Measurements from ENCODE around the gene HMSD. TPM values are rescaled to one million over a fixed set of nuclear protein-coding genes. Genes with fewer than 3 reads are reported as not detected.

Gene HMSD
- total RNA-seq (1 to 10 TPM in 1 of 5 experiments, not detected in 4; 5.1 TPM), polyA plus RNA-seq (not detected), total RNA-seq (not detected)

GRCh38 chr18:63949068-63949737 lies at the start of gene HMSD:
Gene HMSD, plus strand, starts transcription at chr18:63949301. Its CDS starts 4,155 bp downstream, at chr18:63953456.
- intact Hi-C loops (cut with micrococcal nuclease), result no loop called here
- H3K27ac Mint-ChIP-seq, result peak within 1 kb of the TSS in 1 of 9 donors; percentile 70
- POLR2A ChIA-PET, result no interaction called here

GRCh38 chr18:63903851-63904570 lies 45.1 kb upstream of the HMSD start:
- Mint-ChIP-seq H3K4me1 (peaks cover 0 to 2% (median 0%) of the 10 kb centered on the region in 7 donors), H3K27me3 (peaks cover 12 to 36% (median 18%) of the 10 kb centered on the region in 5 donors), H3K9me3 (peaks cover 0 to 4% (median 0%) of the 10 kb centered on the region in 11 donors), H3K27ac (no peak overlapping the region), H3K36me3 (no peaks in the 10 kb centered on the region), H3K4me3 (no peak overlapping the region)
- Histone ChIP-seq H3K27ac (ENCODE audit: low read depth, low read length) (no peak overlapping the region), H3K27me3 (ENCODE audit: control insufficient read depth in 2 of 2, insufficient read depth in 2 of 2, low read length in 2 of 2) (no peaks in the 10 kb centered on the region), H3K4me1 (ENCODE audit: control insufficient read depth in 2 of 2, insufficient read depth in 2 of 2, low read length in 2 of 2) (no peaks in the 10 kb centered on the region), H3K9me3 (ENCODE audit: control insufficient read depth in 2 of 3, low read length in 3 of 3) (no peaks in the 10 kb centered on the region), H3K36me3 (ENCODE audit: control insufficient read depth in 2 of 3, insufficient read depth in 3 of 3, low read length in 3 of 3) (no peaks in the 10 kb centered on the region), H3K4me3 (ENCODE audit: low read length) (no peak overlapping the region)
- no peak for ATAC-seq
- intact Hi-C loops (cut with micrococcal nuclease), result no loop called here
- CTCF ChIA-PET, result no interaction called here
- POLR2A ChIA-PET, result no interaction called here
- DNase-seq, result no peak

More at GRCh38 chr18:63949068-63949737, at the start of gene HMSD:
- H3K4me1 ChIP-seq (ENCODE audit: control insufficient read depth in 2 of 2, insufficient read depth in 2 of 2, low read length in 2 of 2), result peaks cover 0 to 6% of the 10 kb centered on the region in 2 donors
- H3K4me1 Mint-ChIP-seq, result peaks cover 0 to 34% (median 11%) of the 10 kb centered on the region in 7 donors
- H3K4me3 ChIP-seq (ENCODE audit: low read length), result peak within 1 kb of the TSS; percentile 39
- no peak within 1 kb of the TSS for H3K27ac ChIP-seq (ENCODE audit: low read depth, low read length)
- H3K36me3 Mint-ChIP-seq, result peaks cover 0 to 9% (median 0%) of the 10 kb centered on the region in 5 donors
- ATAC-seq (peak; percentile 89), DNase-seq (peak in 3 of 9 donors; percentile 17 to 81 (median 29))
- peak within 1 kb of the TSS in 7 of 10 donors; percentile 26 to 84 (median 49) for H3K4me3 Mint-ChIP-seq
- H3K9me3 ChIP-seq (ENCODE audit: control insufficient read depth in 2 of 3, low read length in 3 of 3), result no peaks in the 10 kb centered on the region
- H3K27me3 Mint-ChIP-seq, result peaks cover 25 to 49% (median 48%) of the 10 kb centered on the region in 5 donors
- H3K36me3 ChIP-seq (ENCODE audit: control insufficient read depth in 2 of 3, insufficient read depth in 3 of 3, low read length in 3 of 3), result no peaks in the 10 kb centered on the region
- CTCF ChIA-PET, result no interaction called here
- peaks cover 0 to 7% (median 0%) of the 10 kb centered on the region in 11 donors for H3K9me3 Mint-ChIP-seq
- H3K27me3 ChIP-seq (ENCODE audit: control insufficient read depth in 2 of 2, insufficient read depth in 2 of 2, low read length in 2 of 2), result no peaks in the 10 kb centered on the region

- H3K9me3 Mint-ChIP-seq, result peaks cover 0 to 4% (median 0%) of the 10 kb centered on the region in 11 donors
- H3K9me3 ChIP-seq (ENCODE audit: control insufficient read depth in 2 of 3, low read length in 3 of 3), result no peaks in the 10 kb centered on the region
- H3K4me3 Mint-ChIP-seq, result no peak overlapping the region
- ATAC-seq (no peak), DNase-seq (no peak)
- H3K4me1 Mint-ChIP-seq, result peaks cover 0 to 2% (median 0%) of the 10 kb centered on the region in 7 donors
- H3K4me1 ChIP-seq (ENCODE audit: control insufficient read depth in 2 of 2, insufficient read depth in 2 of 2, low read length in 2 of 2), result no peaks in the 10 kb centered on the region
- CTCF ChIA-PET, result no interaction called here
- no peaks in the 10 kb centered on the region for H3K36me3 Mint-ChIP-seq
- no peaks in the 10 kb centered on the region for H3K27me3 ChIP-seq (ENCODE audit: control insufficient read depth in 2 of 2, insufficient read depth in 2 of 2, low read length in 2 of 2)
- POLR2A ChIA-PET, result no interaction called here
- H3K27ac ChIP-seq (ENCODE audit: low read depth, low read length), result no peak overlapping the region
- no peak overlapping the region for H3K4me3 ChIP-seq (ENCODE audit: low read length)
- H3K36me3 ChIP-seq (ENCODE audit: control insufficient read depth in 2 of 3, insufficient read depth in 3 of 3, low read length in 3 of 3), result no peaks in the 10 kb centered on the region
- H3K27me3 Mint-ChIP-seq, result peaks cover 12 to 36% (median 18%) of the 10 kb centered on the region in 5 donors
- H3K27ac Mint-ChIP-seq, result no peak overlapping the region
- intact Hi-C loops (cut with micrococcal nuclease), result no loop called here
These were observed 44.4 kb upstream of the HMSD start for GRCh38 chr18:63904694-63905093.

- DNase-seq, result no peak
- ChIA-PET POLR2A (no interaction called here), CTCF (interaction anchor here (0.6 kb wide), 1 partner anchor 1543 kb away, joined by 3 read pairs; no protein-coding TSS in a partner anchor)
- no peaks in the 10 kb centered on the region for H3K27me3 ChIP-seq (ENCODE audit: control insufficient read depth in 2 of 2, insufficient read depth in 2 of 2, low read length in 2 of 2)
- Mint-ChIP-seq H3K4me3 (no peak overlapping the region), H3K27me3 (peaks cover 12 to 36% (median 18%) of the 10 kb centered on the region in 5 donors), H3K4me1 (peaks cover 0 to 2% (median 0%) of the 10 kb centered on the region in 7 donors), H3K36me3 (no peaks in the 10 kb centered on the region), H3K9me3 (peaks cover 0 to 4% (median 0%) of the 10 kb centered on the region in 11 donors), H3K27ac (no peak overlapping the region)
- no peak for ATAC-seq
- no peak overlapping the region for H3K27ac ChIP-seq (ENCODE audit: low read depth, low read length)
- no peaks in the 10 kb centered on the region for H3K4me1 ChIP-seq (ENCODE audit: control insufficient read depth in 2 of 2, insufficient read depth in 2 of 2, low read length in 2 of 2)
- no peaks in the 10 kb centered on the region for H3K36me3 ChIP-seq (ENCODE audit: control insufficient read depth in 2 of 3, insufficient read depth in 3 of 3, low read length in 3 of 3)
- H3K9me3 ChIP-seq (ENCODE audit: control insufficient read depth in 2 of 3, low read length in 3 of 3), result no peaks in the 10 kb centered on the region
- no peak overlapping the region for H3K4me3 ChIP-seq (ENCODE audit: low read length)
- intact Hi-C loops (cut with micrococcal nuclease), result no loop called here
These were observed 43.7 kb upstream of the HMSD start for GRCh38 chr18:63905361-63905760.

GRCh38 chr18:63906056-63906455 lies 43.0 kb upstream of the HMSD start:
- CTCF ChIA-PET, result no interaction called here
- H3K4me1 Mint-ChIP-seq, result peaks cover 0 to 2% (median 0%) of the 10 kb centered on the region in 7 donors
- no peak for DNase-seq
- H3K36me3 Mint-ChIP-seq, result no peaks in the 10 kb centered on the region
- H3K4me3 Mint-ChIP-seq, result no peak overlapping the region
- no peak for ATAC-seq
- no peaks in the 10 kb centered on the region for H3K36me3 ChIP-seq (ENCODE audit: control insufficient read depth in 2 of 3, insufficient read depth in 3 of 3, low read length in 3 of 3)
- POLR2A ChIA-PET, result no interaction called here
- peaks cover 12 to 33% (median 20%) of the 10 kb centered on the region in 5 donors for H3K27me3 Mint-ChIP-seq
- H3K9me3 ChIP-seq (ENCODE audit: control insufficient read depth in 2 of 3, low read length in 3 of 3), result no peaks in the 10 kb centered on the region
- H3K27ac ChIP-seq (ENCODE audit: low read depth, low read length), result no peak overlapping the region
- intact Hi-C loops (cut with micrococcal nuclease), result no loop called here
- peaks cover 0 to 4% (median 0%) of the 10 kb centered on the region in 11 donors for H3K9me3 Mint-ChIP-seq
- H3K27me3 ChIP-seq (ENCODE audit: control insufficient read depth in 2 of 2, insufficient read depth in 2 of 2, low read length in 2 of 2), result no peaks in the 10 kb centered on the region
- no peak overlapping the region for H3K4me3 ChIP-seq (ENCODE audit: low read length)
- no peak overlapping the region for H3K27ac Mint-ChIP-seq
- H3K4me1 ChIP-seq (ENCODE audit: control insufficient read depth in 2 of 2, insufficient read depth in 2 of 2, low read length in 2 of 2), result no peaks in the 10 kb centered on the region

- Histone ChIP-seq H3K27ac (ENCODE audit: low read depth, low read length) (no peak within 1 kb of the TSS), H3K27me3 (ENCODE audit: control insufficient read depth in 2 of 2, insufficient read depth in 2 of 2, low read length in 2 of 2) (no peaks in the 10 kb centered on the region), H3K36me3 (ENCODE audit: control insufficient read depth in 2 of 3, insufficient read depth in 3 of 3, low read length in 3 of 3) (no peaks in the 10 kb centered on the region), H3K4me3 (ENCODE audit: low read length) (no peak within 1 kb of the TSS), H3K9me3 (ENCODE audit: control insufficient read depth in 2 of 3, low read length in 3 of 3) (no peaks in the 10 kb centered on the region), H3K4me1 (ENCODE audit: control insufficient read depth in 2 of 2, insufficient read depth in 2 of 2, low read length in 2 of 2) (no peaks in the 10 kb centered on the region)
- no peak within 1 kb of the TSS for H3K27ac Mint-ChIP-seq
- no peak for DNase-seq
- intact Hi-C loops (cut with micrococcal nuclease), result no loop called here
- ChIA-PET CTCF (no interaction called here), POLR2A (no interaction called here)
- H3K27me3 Mint-ChIP-seq, result peaks cover 11 to 35% (median 23%) of the 10 kb centered on the region in 5 donors
- H3K4me1 Mint-ChIP-seq, result peaks cover 0 to 2% (median 0%) of the 10 kb centered on the region in 7 donors
- no peak within 1 kb of the TSS for H3K4me3 Mint-ChIP-seq
- H3K36me3 Mint-ChIP-seq, result no peaks in the 10 kb centered on the region
- peaks cover 0 to 4% (median 0%) of the 10 kb centered on the region in 11 donors for H3K9me3 Mint-ChIP-seq
- ATAC-seq, result no peak
These were observed 41.4 kb upstream of the HMSD start, which contains the start of gene SERPINB10 for GRCh38 chr18:63907664-63908063. Gene SERPINB10, plus strand, starts transcription at chr18:63907958. Its CDS starts 7,553 bp downstream, at chr18:63915511.

All from naive thymus-derived CD4-positive, alpha-beta T cell (primary cell).